HCT116 (cell line): ENCODE results near the gene BRSK1. TPM values are rescaled to one million over a fixed set of nuclear protein-coding genes. Genes with fewer than 3 reads are reported as not detected.
A peak's percentile ranks its signal among the peaks of the same experiment; 100 is the strongest.

ENCODE experiments used
- ATAC-seq: fragments of 200-7000 bp; cut with Tn5 transposase; 2 replicates; pipeline ENCODE4 v1.9.1; 2020; ENCODE audit warnings: mild to moderate bottlenecking, moderate library complexity
- BruUV-seq: library from RNA; stranded (reverse); fragments of 400-500 nt; replicated peaks from 2 replicates; lab custom pipeline; 2021; lab: Mats Ljungman, UMichigan
- CTCF ChIA-PET: fragments of 300-600 bp; sonication (Branson Sonifier 250); formaldehyde crosslinking; loops from one replicate; lab custom pipeline; 2021; ENCODE audit warnings: antibody characterized with exemption; lab: Charles Lee
- POLR2A ChIA-PET: fragments of 300-600, 350-600 bp; sonication (Branson Sonifier 250); formaldehyde crosslinking; loops from one replicate; lab custom pipeline; 2021; ENCODE audit warnings: antibody characterized with exemption; lab: Charles Lee
- RAD21 ChIA-PET, 2 experiments: fragments of 300-600 bp; sonication (Branson Sonifier 250); formaldehyde crosslinking; loops; one replicate each; lab custom pipeline; 2023; ENCODE audit warnings: low total read pairs in 2 of 2; ENCODE audit not compliant: uncharacterized antibody in 2 of 2, unreplicated experiment in 2 of 2, low non-redundant PET in 1 of 2; lab: Charles Lee
- DNase-seq: peaks from one replicate; pipeline ENCODE4 v3.0.0-alpha.2; 2010; ENCODE audit warnings: low read depth, low spot score
- H2AFZ ChIP-seq: fragments of 200-600 bp; shearing (Covaris generic), sonication (generic); 2 replicates; pipeline ENCODE4 v1.6.1; 2017; ENCODE audit warnings: low read depth, mixed run types, mixed read lengths, antibody characterized with exemption, low read length; ENCODE audit not compliant: poor library complexity, severe bottlenecking
- H3K27ac ChIP-seq: 2 replicates; pipeline ENCODE4 v1.5.1; 2012; ENCODE audit warnings: low read depth, low read length
- H3K27me3 ChIP-seq: fragments of 200-600 bp; sonication (generic); 2 replicates; pipeline ENCODE4 v1.6.1; 2016; ENCODE audit warnings: mixed run types, low read length, mixed read lengths; ENCODE audit not compliant: insufficient read depth
- H3K36me3 ChIP-seq, 2 experiments: fragments of 200-500 bp in 1 of 2; fragments of 200-600 bp in 1 of 2; sonication (Bioruptor generic) in 1 of 2; sonication (generic) in 1 of 2; 2 replicates each; pipeline versions ENCODE4 v1.5.1 to v1.6.1; 2014 to 2016; ENCODE audit warnings: low read length in 2 of 2, inconsistent platforms in 1 of 2, mixed read lengths in 1 of 2, mixed run types in 1 of 2; ENCODE audit not compliant: insufficient read depth in 2 of 2, control insufficient read depth in 1 of 2
- H3K4me1 ChIP-seq, 2 experiments: fragments of 200-600 bp in 1 of 2; sonication (generic) in 1 of 2; 2 replicates each; pipeline versions ENCODE4 v1.5.1 to v1.6.1; 2012 to 2017; ENCODE audit warnings: low read length in 2 of 2, inconsistent platforms in 1 of 2, mild to moderate bottlenecking in 1 of 2, mixed read lengths in 1 of 2, mixed run types in 1 of 2, moderate library complexity in 1 of 2; ENCODE audit not compliant: insufficient read depth in 2 of 2, control insufficient read depth in 1 of 2
- H3K4me2 ChIP-seq: fragments of 200-600 bp; sonication (generic); 2 replicates; pipeline ENCODE4 v1.6.1; 2017; ENCODE audit warnings: mixed run types, low read length, mixed read lengths
- H3K4me3 ChIP-seq, 2 experiments: fragments of 200-600 bp in 1 of 2; sonication (generic) in 1 of 2; replicated peaks in 1 of 2; 2 replicates each; pipeline ENCODE4 v1.5.1; 2011 to 2016; ENCODE audit warnings: low read length in 2 of 2, control low read depth in 1 of 2, low read depth in 1 of 2, mild to moderate bottlenecking in 1 of 2, mixed read lengths in 1 of 2, mixed run types in 1 of 2
- H3K79me2 ChIP-seq: fragments of 200-600 bp; sonication (generic); 2 replicates; pipeline ENCODE4 v1.6.1; 2017; ENCODE audit warnings: mild to moderate bottlenecking, mixed run types, low read length, moderate library complexity, mixed read lengths; ENCODE audit not compliant: insufficient read depth
- H3K9ac ChIP-seq: fragments of 200-600 bp; sonication (generic); 2 replicates; pipeline ENCODE4 v1.6.1; 2016; ENCODE audit warnings: low read length, mixed read lengths
- H3K9me2 ChIP-seq: fragments of 200-600 bp; sonication (generic), shearing (Covaris generic); 2 replicates; pipeline ENCODE4 v1.6.1; 2017; ENCODE audit warnings: mixed run types, mild to moderate bottlenecking, moderate library complexity; ENCODE audit not compliant: insufficient read depth
- H3K9me3 ChIP-seq, 2 experiments: fragments of 200-500 bp in 1 of 2; fragments of 200-600 bp in 1 of 2; sonication (Bioruptor generic) in 1 of 2; sonication (generic) in 1 of 2; 2 replicates each; pipeline ENCODE4 v1.6.1; 2014 to 2017; ENCODE audit warnings: low read length in 2 of 2, mixed read lengths in 2 of 2, inconsistent platforms in 1 of 2, low read depth in 1 of 2, mild to moderate bottlenecking in 1 of 2, mixed run types in 1 of 2, moderate library complexity in 1 of 2; ENCODE audit not compliant: control insufficient read depth in 1 of 2, insufficient read depth in 1 of 2
- H4K20me1 ChIP-seq: fragments of 200-600 bp; sonication (generic), shearing (Covaris generic); 2 replicates; pipeline ENCODE4 v1.6.1; 2017; ENCODE audit warnings: mixed run types, mild to moderate bottlenecking, moderate library complexity; ENCODE audit not compliant: insufficient read depth
- CBX3 ChIP-seq: IDR thresholded peaks from 2 replicates; pipeline ENCODE4 v1.6.1; 2012; ENCODE audit warnings: low read depth
- CEBPB ChIP-seq: IDR thresholded peaks from 2 replicates; pipeline ENCODE4 v1.6.1; 2012; ENCODE audit warnings: low read depth
- EGR1 ChIP-seq: IDR thresholded peaks from 2 replicates; pipeline ENCODE4 v1.6.1; 2012; ENCODE audit warnings: low read depth
- EZH2 ChIP-seq: fragments of 200-600 bp; sonication (generic); IDR thresholded peaks from 2 replicates; pipeline ENCODE4 v1.6.1; 2017; ENCODE audit warnings: antibody characterized with exemption, mixed run types
- EZH2phosphoT487 ChIP-seq: fragments of 200-600 bp; IDR thresholded peaks from 2 replicates; pipeline ENCODE4 v1.6.1; 2018; ENCODE audit warnings: antibody characterized with exemption, borderline replicate concordance
- FOSL1 ChIP-seq: IDR thresholded peaks from 2 replicates; pipeline ENCODE4 v1.6.1; 2012; ENCODE audit warnings: low read depth
- JUND ChIP-seq: IDR thresholded peaks from 2 replicates; pipeline ENCODE4 v1.6.1; 2012
- POLR2A ChIP-seq: IDR thresholded peaks from 2 replicates; pipeline ENCODE4 v1.7.0; 2011; ENCODE audit warnings: borderline replicate concordance; ENCODE audit not compliant: insufficient read depth, insufficient read length; ENCODE audit errors: extremely low read depth
- POLR2AphosphoS5 ChIP-seq: IDR thresholded peaks from 2 replicates; pipeline ENCODE4 v1.6.1; 2011; ENCODE audit warnings: mild to moderate bottlenecking, low read depth, low read length, moderate library complexity
- RAD21 ChIP-seq: IDR thresholded peaks from 2 replicates; pipeline ENCODE4 v1.6.1; 2012; ENCODE audit warnings: low read depth, mild to moderate bottlenecking
- SIN3A ChIP-seq: IDR thresholded peaks from 2 replicates; pipeline ENCODE4 v1.6.1; 2012; ENCODE audit warnings: low read depth
- SP1 ChIP-seq: IDR thresholded peaks from 2 replicates; pipeline ENCODE4 v1.6.1; 2012; ENCODE audit warnings: low read depth
- SRF ChIP-seq: IDR thresholded peaks from 2 replicates; pipeline ENCODE4 v1.6.1; 2012; ENCODE audit warnings: low read depth
- TCF7L2 ChIP-seq: IDR thresholded peaks from 2 replicates; pipeline ENCODE4 v1.7.0; 2011; ENCODE audit warnings: borderline replicate concordance, inconsistent platforms; ENCODE audit not compliant: insufficient read depth, insufficient read length; ENCODE audit errors: extremely low read depth
- YY1 ChIP-seq: IDR thresholded peaks from 2 replicates; pipeline ENCODE4 v1.6.1; 2011; ENCODE audit warnings: low read length, low read depth, moderate library complexity, mild to moderate bottlenecking; ENCODE audit not compliant: insufficient replicate concordance; ENCODE audit errors: extremely low read depth
- ZFX ChIP-seq: fragments of 450-650 bp; IDR thresholded peaks from 2 replicates; pipeline ENCODE4 v1.6.1; 2017
- ZNF274 ChIP-seq: fragments of 200-500 bp; sonication (Bioruptor generic); IDR thresholded peaks from 2 replicates; pipeline ENCODE4 v1.6.1; 2014; ENCODE audit warnings: mild to moderate bottlenecking, low read depth, low read length, inconsistent platforms
- intact Hi-C: fragments of 100-400 bp; cut with micrococcal nuclease; formaldehyde crosslinking; loops from 2 replicates; pipeline ENCODE4 v1.10.0; 2022
- total RNA-seq: library from RNA; stranded (reverse); gene quantifications from one replicate; pipeline ENCODE4 v1.2.1, GENCODE V29; 2021; ENCODE audit not compliant: unreplicated experiment
- TF ChIP-seq, protein P1 (sequence below): IDR thresholded peaks from 2 replicates; pipeline ENCODE4 v1.6.1; 2012
- TF ChIP-seq, protein P2 (sequence below): IDR thresholded peaks from 2 replicates; pipeline ENCODE4 v1.6.1; 2012; ENCODE audit warnings: low read depth
- TF ChIP-seq, protein P3 (sequence below), 3 experiments: fragments of 200-600 bp in 1 of 3; sonication (generic) in 1 of 3; IDR thresholded peaks in 2 of 3; conservative IDR thresholded peaks in 1 of 3; 2 replicates each; pipeline ENCODE4 v1.5.1; 2012 to 2017; ENCODE audit warnings: low read depth in 2 of 3, low read length in 2 of 3, antibody characterized with exemption in 1 of 3, borderline replicate concordance in 1 of 3, control low read depth in 1 of 3, mild to moderate bottlenecking in 1 of 3, mixed read lengths in 1 of 3, mixed run types in 1 of 3, moderate library complexity in 1 of 3; ENCODE audit not compliant: insufficient read depth in 1 of 3

Gene BRSK1
- total RNA-seq, 1 experiment from 2014 or later: 33.3 TPM

DNA sequence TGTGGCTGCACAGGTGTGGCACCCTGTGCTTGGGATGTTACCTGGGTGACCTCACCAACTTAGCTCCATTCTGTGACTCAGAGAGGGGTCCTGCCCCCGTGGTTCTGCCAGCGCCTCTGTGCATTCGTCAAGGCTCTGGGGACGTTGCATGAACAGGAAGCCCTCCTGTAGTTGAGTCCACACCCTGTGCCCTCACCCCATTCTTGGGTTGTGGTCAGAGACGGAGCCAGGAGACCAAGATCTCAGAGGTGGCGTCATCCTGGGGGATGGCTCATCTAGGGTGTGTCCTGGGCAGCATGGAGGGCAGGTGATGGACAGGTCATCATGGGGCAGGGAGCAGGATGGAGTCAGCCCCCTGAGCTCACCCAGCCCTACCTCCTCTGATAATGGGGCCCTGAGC is 68.2 kb downstream of the BRSK1 start:
- intact Hi-C loops: no loop called here
- POLR2A ChIA-PET: interaction anchor here (1.6 kb wide), 1 partner anchor 12 kb away, joined by 6 read pairs; the partner anchor contains the start of gene KMT5C

More for the DNA sequence above, 68.2 kb downstream of the BRSK1 start:
- ChIA-PET CTCF (no interaction called here), RAD21 (no interaction called here)
- H3K4me3 ChIP-seq: no peak overlapping the region
- no peak overlapping the region for H3K27ac ChIP-seq
- H2AFZ ChIP-seq: no peak overlapping the region
- no peaks in the 10 kb centered on the region for H3K36me3 ChIP-seq
- H4K20me1 ChIP-seq: no peaks in the 10 kb centered on the region
- TF ChIP-seq SRF (no peak), SP1 (no peak), ZNF274 (no peak), POLR2AphosphoS5 (no peak), FOSL1 (no peak), EGR1 (no peak), RAD21 (no peak), JUND (no peak), YY1 (no peak), CBX3 (no peak), CEBPB (no peak), ZFX (no peak), TCF7L2 (no peak), EZH2phosphoT487 (no peak), POLR2A (no peak), SIN3A (no peak), EZH2 (no peak)
- TF ChIP-seq, protein P1, sequence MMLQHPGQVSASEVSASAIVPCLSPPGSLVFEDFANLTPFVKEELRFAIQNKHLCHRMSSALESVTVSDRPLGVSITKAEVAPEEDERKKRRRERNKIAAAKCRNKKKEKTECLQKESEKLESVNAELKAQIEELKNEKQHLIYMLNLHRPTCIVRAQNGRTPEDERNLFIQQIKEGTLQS: no peak
- TF ChIP-seq, protein P2, sequence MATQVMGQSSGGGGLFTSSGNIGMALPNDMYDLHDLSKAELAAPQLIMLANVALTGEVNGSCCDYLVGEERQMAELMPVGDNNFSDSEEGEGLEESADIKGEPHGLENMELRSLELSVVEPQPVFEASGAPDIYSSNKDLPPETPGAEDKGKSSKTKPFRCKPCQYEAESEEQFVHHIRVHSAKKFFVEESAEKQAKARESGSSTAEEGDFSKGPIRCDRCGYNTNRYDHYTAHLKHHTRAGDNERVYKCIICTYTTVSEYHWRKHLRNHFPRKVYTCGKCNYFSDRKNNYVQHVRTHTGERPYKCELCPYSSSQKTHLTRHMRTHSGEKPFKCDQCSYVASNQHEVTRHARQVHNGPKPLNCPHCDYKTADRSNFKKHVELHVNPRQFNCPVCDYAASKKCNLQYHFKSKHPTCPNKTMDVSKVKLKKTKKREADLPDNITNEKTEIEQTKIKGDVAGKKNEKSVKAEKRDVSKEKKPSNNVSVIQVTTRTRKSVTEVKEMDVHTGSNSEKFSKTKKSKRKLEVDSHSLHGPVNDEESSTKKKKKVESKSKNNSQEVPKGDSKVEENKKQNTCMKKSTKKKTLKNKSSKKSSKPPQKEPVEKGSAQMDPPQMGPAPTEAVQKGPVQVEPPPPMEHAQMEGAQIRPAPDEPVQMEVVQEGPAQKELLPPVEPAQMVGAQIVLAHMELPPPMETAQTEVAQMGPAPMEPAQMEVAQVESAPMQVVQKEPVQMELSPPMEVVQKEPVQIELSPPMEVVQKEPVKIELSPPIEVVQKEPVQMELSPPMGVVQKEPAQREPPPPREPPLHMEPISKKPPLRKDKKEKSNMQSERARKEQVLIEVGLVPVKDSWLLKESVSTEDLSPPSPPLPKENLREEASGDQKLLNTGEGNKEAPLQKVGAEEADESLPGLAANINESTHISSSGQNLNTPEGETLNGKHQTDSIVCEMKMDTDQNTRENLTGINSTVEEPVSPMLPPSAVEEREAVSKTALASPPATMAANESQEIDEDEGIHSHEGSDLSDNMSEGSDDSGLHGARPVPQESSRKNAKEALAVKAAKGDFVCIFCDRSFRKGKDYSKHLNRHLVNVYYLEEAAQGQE: no peak
- TF ChIP-seq, protein P3, sequence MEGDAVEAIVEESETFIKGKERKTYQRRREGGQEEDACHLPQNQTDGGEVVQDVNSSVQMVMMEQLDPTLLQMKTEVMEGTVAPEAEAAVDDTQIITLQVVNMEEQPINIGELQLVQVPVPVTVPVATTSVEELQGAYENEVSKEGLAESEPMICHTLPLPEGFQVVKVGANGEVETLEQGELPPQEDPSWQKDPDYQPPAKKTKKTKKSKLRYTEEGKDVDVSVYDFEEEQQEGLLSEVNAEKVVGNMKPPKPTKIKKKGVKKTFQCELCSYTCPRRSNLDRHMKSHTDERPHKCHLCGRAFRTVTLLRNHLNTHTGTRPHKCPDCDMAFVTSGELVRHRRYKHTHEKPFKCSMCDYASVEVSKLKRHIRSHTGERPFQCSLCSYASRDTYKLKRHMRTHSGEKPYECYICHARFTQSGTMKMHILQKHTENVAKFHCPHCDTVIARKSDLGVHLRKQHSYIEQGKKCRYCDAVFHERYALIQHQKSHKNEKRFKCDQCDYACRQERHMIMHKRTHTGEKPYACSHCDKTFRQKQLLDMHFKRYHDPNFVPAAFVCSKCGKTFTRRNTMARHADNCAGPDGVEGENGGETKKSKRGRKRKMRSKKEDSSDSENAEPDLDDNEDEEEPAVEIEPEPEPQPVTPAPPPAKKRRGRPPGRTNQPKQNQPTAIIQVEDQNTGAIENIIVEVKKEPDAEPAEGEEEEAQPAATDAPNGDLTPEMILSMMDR (IDR thresholded peaks at IDR 0.05 in 2 of 3, conservative IDR thresholded peaks at IDR 0.05 in 1 of 3; ENCODE audit: borderline replicate concordance in 1 of 3, insufficient read depth in 1 of 3, low read depth in 2 of 3, low read length in 2 of 3): no peak
- no peak overlapping the region for H3K9ac ChIP-seq
- ATAC-seq (no peak), DNase-seq (peak; percentile 19)
- peak overlapping the region; percentile 30 for H3K4me2 ChIP-seq
- peaks cover 2 to 42% of the 10 kb centered on the region in 2 experiments; a peak in 3 of 4 replicates for H3K4me1 ChIP-seq
- BruUV-seq: no TSS peak
- H3K9me3 ChIP-seq: no peaks in the 10 kb centered on the region
- no peaks in the 10 kb centered on the region for H3K79me2 ChIP-seq
- no peaks in the 10 kb centered on the region for H3K27me3 ChIP-seq
- H3K9me2 ChIP-seq: no peaks in the 10 kb centered on the region
